Adipocyte (in vitro differentiated cells): ENCODE data around the gene ASPHD2.

ENCODE experiments used
- DNase-seq: peaks from one replicate; pipeline ENCODE4 v3.0.0-alpha.2; 2015; ENCODE audit warnings: low read depth
- H3K27me3 ChIP-seq: replicated peaks from 2 replicates; pipeline ENCODE4 v1.7.0; 2013; ENCODE audit warnings: mild to moderate bottlenecking, low read length, moderate library complexity; ENCODE audit not compliant: control insufficient read depth, insufficient read depth
- H3K36me3 ChIP-seq: 2 replicates; pipeline ENCODE4 v1.7.0; 2013; ENCODE audit warnings: low read length, mild to moderate bottlenecking, moderate library complexity; ENCODE audit not compliant: control insufficient read depth, insufficient read depth, severe bottlenecking
- H3K4me1 ChIP-seq: 2 replicates; pipeline ENCODE4 v1.7.0; 2013; ENCODE audit warnings: mild to moderate bottlenecking, low read length, moderate library complexity; ENCODE audit not compliant: control insufficient read depth, insufficient read depth
- H3K4me3 ChIP-seq: 2 replicates; pipeline ENCODE4 v1.7.0; 2013; ENCODE audit warnings: mild to moderate bottlenecking, low read length, moderate library complexity
- H3K9ac ChIP-seq: 2 replicates; pipeline ENCODE4 v1.7.0; 2013; ENCODE audit warnings: mild to moderate bottlenecking, low read length, moderate library complexity
- H3K9me3 ChIP-seq: 2 replicates; pipeline ENCODE4 v1.7.0; 2013; ENCODE audit warnings: mild to moderate bottlenecking, low read length, moderate library complexity; ENCODE audit not compliant: control insufficient read depth

ASPHD2 gene

GRCh38 chr22:26479792-26480610 is 50.9 kb downstream of the ASPHD2 start:
- Histone ChIP-seq H3K27me3 (no peaks in the 10 kb centered on the region), H3K36me3 (peaks cover 20% of the 10 kb centered on the region), H3K9ac (no peak overlapping the region), H3K9me3 (no peaks in the 10 kb centered on the region), H3K4me3 (no peak overlapping the region), H3K4me1 (peaks cover 19% of the 10 kb centered on the region)
- no peak for DNase-seq

GRCh38 chr22:26480611-26480932 is 51.5 kb downstream of the ASPHD2 start:
- Histone ChIP-seq H3K4me3 (no peak overlapping the region), H3K9ac (no peak overlapping the region), H3K27me3 (no peaks in the 10 kb centered on the region), H3K36me3 (peaks cover 19% of the 10 kb centered on the region), H3K9me3 (no peaks in the 10 kb centered on the region), H3K4me1 (peaks cover 25% of the 10 kb centered on the region)
- no peak for DNase-seq

GRCh38 chr22:26481112-26481693 is 52.1 kb downstream of the ASPHD2 start:
- Histone ChIP-seq H3K36me3 (peaks cover 13% of the 10 kb centered on the region), H3K4me3 (no peak overlapping the region), H3K9ac (no peak overlapping the region), H3K27me3 (no peaks in the 10 kb centered on the region), H3K4me1 (peaks cover 26% of the 10 kb centered on the region), H3K9me3 (no peaks in the 10 kb centered on the region)
- no peak for DNase-seq

GRCh38 chr22:26481694-26482093 is 52.6 kb downstream of the ASPHD2 start:
- H3K9ac ChIP-seq, result no peak overlapping the region
- H3K4me1 ChIP-seq, result peaks cover 26% of the 10 kb centered on the region
- DNase-seq, result no peak
- H3K4me3 ChIP-seq, result no peak overlapping the region
- no peaks in the 10 kb centered on the region for H3K27me3 ChIP-seq
- H3K9me3 ChIP-seq, result no peaks in the 10 kb centered on the region
- H3K36me3 ChIP-seq, result peaks cover 8% of the 10 kb centered on the region

- Histone ChIP-seq H3K9ac (no peak overlapping the region), H3K27me3 (no peaks in the 10 kb centered on the region), H3K4me1 (peaks cover 26% of the 10 kb centered on the region), H3K36me3 (peaks cover 3% of the 10 kb centered on the region), H3K4me3 (no peak overlapping the region), H3K9me3 (no peaks in the 10 kb centered on the region)
- no peak for DNase-seq
These were observed 53.1 kb downstream of the ASPHD2 start for GRCh38 chr22:26482161-26482560.

GRCh38 chr22:26483043-26483438 is 54.0 kb downstream of the ASPHD2 start:
- no peak for DNase-seq
- Histone ChIP-seq H3K36me3 (peaks cover 7% of the 10 kb centered on the region), H3K9ac (peak overlapping the region; percentile 96), H3K4me1 (peaks cover 26% of the 10 kb centered on the region), H3K9me3 (no peaks in the 10 kb centered on the region), H3K4me3 (peak overlapping the region; percentile 93), H3K27me3 (no peaks in the 10 kb centered on the region)

GRCh38 chr22:26483439-26484359 is 54.6 kb downstream of the ASPHD2 start, which contains the start of the genes HPS4 and SRRD:
HPS4 (minus strand) TSS chr22:26483783; CDS start chr22:26481762, 2,021 bp downstream.
SRRD (plus strand) TSS chr22:26483877; CDS start chr22:26483891, 14 bp downstream.
- Histone ChIP-seq H3K27me3 (no peaks in the 10 kb centered on the region), H3K36me3 (peaks cover 13% of the 10 kb centered on the region), H3K9ac (peak within 1 kb of the TSS; percentile 96), H3K4me3 (peak within 1 kb of the TSS; percentile 93), H3K4me1 (peaks cover 26% of the 10 kb centered on the region), H3K9me3 (no peaks in the 10 kb centered on the region)
- DNase-seq, result peak; percentile 95

GRCh38 chr22:26484360-26484706 is 55.3 kb downstream of the ASPHD2 start:
- H3K27me3 ChIP-seq, result no peaks in the 10 kb centered on the region
- H3K4me3 ChIP-seq, result peak overlapping the region; percentile 93
- no peaks in the 10 kb centered on the region for H3K9me3 ChIP-seq
- no peak for DNase-seq
- peaks cover 19% of the 10 kb centered on the region for H3K36me3 ChIP-seq
- peaks cover 26% of the 10 kb centered on the region for H3K4me1 ChIP-seq
- H3K9ac ChIP-seq, result peak overlapping the region; percentile 96

GRCh38 chr22:26485013-26485412 is 56.0 kb downstream of the ASPHD2 start:
- Histone ChIP-seq H3K4me3 (peak overlapping the region; percentile 93), H3K9me3 (no peaks in the 10 kb centered on the region), H3K27me3 (no peaks in the 10 kb centered on the region), H3K9ac (peak overlapping the region; percentile 96), H3K36me3 (peaks cover 25% of the 10 kb centered on the region), H3K4me1 (peaks cover 26% of the 10 kb centered on the region)
- peak; percentile 49 for DNase-seq

GRCh38 chr22:26485806-26486390 is 56.8 kb downstream of the ASPHD2 start:
- peaks cover 26% of the 10 kb centered on the region for H3K4me1 ChIP-seq
- no peak overlapping the region for H3K4me3 ChIP-seq
- no peaks in the 10 kb centered on the region for H3K9me3 ChIP-seq
- H3K27me3 ChIP-seq, result no peaks in the 10 kb centered on the region
- DNase-seq, result no peak
- H3K9ac ChIP-seq, result no peak overlapping the region
- H3K36me3 ChIP-seq, result peaks cover 32% of the 10 kb centered on the region

- peaks cover 37% of the 10 kb centered on the region for H3K36me3 ChIP-seq
- no peaks in the 10 kb centered on the region for H3K9me3 ChIP-seq
- DNase-seq, result no peak
- H3K9ac ChIP-seq, result no peak overlapping the region
- no peak overlapping the region for H3K4me3 ChIP-seq
- H3K27me3 ChIP-seq, result no peaks in the 10 kb centered on the region
- H3K4me1 ChIP-seq, result peaks cover 26% of the 10 kb centered on the region
These were observed 57.3 kb downstream of the ASPHD2 start for GRCh38 chr22:26486394-26486793.
